ENCODE data around the gene CDK11A. TPM values are rescaled to one million over a fixed set of nuclear protein-coding genes. Genes with fewer than 3 reads are reported as not detected.

The CDK11A gene
- total and polyA plus RNA-seq, 2 of the 8 experiments (the other 6 are each of a cell fraction or from before 2014, with no cell fraction given): 15.0 to 45.6 TPM

DNA sequence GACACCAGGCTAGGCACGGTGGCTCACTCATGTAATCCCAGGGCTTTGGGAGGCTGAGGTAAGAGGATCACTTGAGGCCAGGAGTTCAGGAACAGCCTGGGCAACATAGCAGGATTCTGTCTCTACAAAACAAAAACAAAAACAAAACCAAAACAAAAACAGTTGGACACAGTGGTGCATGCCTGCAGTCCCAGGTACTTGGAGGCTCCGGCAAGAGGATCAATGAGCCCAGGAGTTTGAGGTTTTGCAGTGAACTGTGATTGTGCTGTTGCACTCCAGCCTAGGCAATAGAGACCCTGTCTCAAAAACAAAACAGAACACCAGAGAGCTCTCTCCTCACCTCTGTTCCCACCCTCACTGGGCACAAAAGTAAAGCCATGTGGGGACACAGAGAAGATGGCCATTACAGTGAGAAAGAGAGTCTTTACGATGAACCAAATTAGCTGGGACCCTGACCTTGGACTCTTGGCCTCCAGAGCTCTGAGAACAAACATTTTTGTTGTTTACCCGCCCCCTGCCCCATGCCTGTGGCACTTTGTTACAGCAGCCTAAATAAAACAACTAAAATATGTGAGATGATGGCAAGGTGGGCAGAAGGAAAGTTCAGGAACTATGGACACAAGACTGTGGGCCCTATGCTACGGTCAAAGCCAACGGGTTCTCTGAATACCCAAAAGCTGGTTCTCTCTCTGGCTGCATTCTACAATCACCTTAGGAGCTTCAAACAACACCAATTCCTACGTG lies 44.3 kb upstream of the CDK11A start:
- Histone ChIP-seq H2AFZ (ENCODE audit: low read length) (no peak overlapping the region), H2BK12ac (ENCODE audit: low read depth, low read length) (no peak overlapping the region), H3K36me3 (ENCODE audit: control insufficient read depth in 2 of 4, insufficient read depth in 4 of 4, low read length in 3 of 4) (peaks cover 3 to 39% (median 18%) of the 10 kb centered on the region in 4 experiments), H3K4me3 (ENCODE audit: extremely low read depth in 1 of 4, insufficient read depth in 2 of 4, low read depth in 3 of 4, low read length in 4 of 4) (no peak overlapping the region), H3K4ac (replicated peaks; ENCODE audit: insufficient read length, low read depth, low read length) (no peak overlapping the region), H3K79me1 (ENCODE audit: low read depth, low read length) (peaks cover 25% of the 10 kb centered on the region), H4K8ac (ENCODE audit: extremely low read depth, insufficient read depth, low read length) (no peak overlapping the region), H2BK15ac (ENCODE audit: low read length) (no peak overlapping the region), H3K4me1 (replicated peaks in 1 of 4; ENCODE audit: control insufficient read depth in 3 of 4, insufficient read depth in 4 of 4, low read length in 3 of 4) (no peaks in the 10 kb centered on the region), H2AK5ac (ENCODE audit: low read depth, low read length) (no peak overlapping the region), H3K4me2 (ENCODE audit: insufficient read depth in 1 of 2, low read depth in 2 of 2, low read length in 2 of 2) (no peak overlapping the region), H3K14ac (ENCODE audit: insufficient read length) (no peak overlapping the region), H3K23me2 (ENCODE audit: low read depth, low read length) (no peaks in the 10 kb centered on the region), H3K18ac (ENCODE audit: extremely low read depth, low read length) (no peak overlapping the region), H3K9ac (replicated peaks in 1 of 4; ENCODE audit: extremely low read depth in 1 of 4, low read depth in 3 of 4, low read length in 3 of 4) (no peak overlapping the region), H2BK5ac (ENCODE audit: low read depth, low read length) (no peak overlapping the region), H4K5ac (ENCODE audit: insufficient read length, low read depth, low read length) (no peak overlapping the region), H4K20me1 (replicated peaks in 1 of 2; ENCODE audit: control insufficient read depth in 1 of 2, insufficient read depth in 2 of 2, low read length in 2 of 2) (peaks cover 3 to 13% of the 10 kb centered on the region in 2 experiments), H3K27ac (ENCODE audit: low read depth, low read length) (no peak overlapping the region), H3K79me2 (ENCODE audit: control insufficient read depth in 1 of 2, insufficient read depth in 2 of 2, low read length in 2 of 2) (peaks cover 6 to 82% of the 10 kb centered on the region in 2 experiments), H2BK120ac (replicated peaks; ENCODE audit: low read depth, low read length) (no peak overlapping the region), H3K23ac (ENCODE audit: insufficient read length) (no peak overlapping the region), H3K27me3 (replicated peaks in 1 of 4; ENCODE audit: control insufficient read depth in 3 of 4, extremely low read depth in 1 of 4, insufficient read depth in 3 of 4, low read length in 3 of 4) (no peaks in the 10 kb centered on the region), H3K9me3 (ENCODE audit: insufficient read depth in 2 of 2, low read depth in 1 of 2, low read length in 1 of 2) (no peaks in the 10 kb centered on the region), H3K56ac (replicated peaks; ENCODE audit: insufficient read length, low read depth, low read length) (no peak overlapping the region), H2BK20ac (ENCODE audit: low read length) (no peak overlapping the region), H4K91ac (replicated peaks; ENCODE audit: insufficient read length, low read length) (no peak overlapping the region)
- 92% methylated on average over 7 of the region's 7 CpGs; no CpG with 5 or more reads in 1 of the 2 experiments for WGBS, 2 experiments (ENCODE audit: extremely low coverage in 1 of 2, insufficient coverage in 1 of 2, insufficient read length in 1 of 2, insufficient replicate concordance in 2 of 2, low coverage in 1 of 2, low lambda C conversion rate in 2 of 2, missing lambda C conversion rate in 1 of 2)
- no peak for FAIRE-seq
- ChIA-PET POLR2A (ENCODE audit: partially characterized antibody) (interaction anchor here (0.9 to 2.0 kb wide), 4 partner anchors 10 to 14 kb away, joined by 4 to 7 read pairs (median 5); no protein-coding TSS in a partner anchor), CTCF (ENCODE audit: partially characterized antibody) (interaction anchor here (0.6 to 1.9 kb wide), 3 partner anchors 16 to 137 kb away, joined by 3 to 6 read pairs (median 3); no protein-coding TSS in a partner anchor)
- DNase-seq (ENCODE audit: low read depth in 1 of 2, low spot score in 2 of 2): no peak
- TF ChIP-seq YY1 (IDR thresholded peaks at IDR 0.05; ENCODE audit: low read depth, low read length): no peak
- no peak for TF ChIP-seq HDAC2 (IDR thresholded peaks at IDR 0.05; ENCODE audit: borderline replicate concordance in 1 of 2, low read depth in 2 of 2, low read length in 2 of 2)
- no peak for TF ChIP-seq RAD21 (IDR thresholded peaks at IDR 0.05 in 1 of 2, conservative IDR thresholded peaks at IDR 0.05 in 1 of 2; ENCODE audit: low read depth in 2 of 2, low read length in 2 of 2)
- TF ChIP-seq TBP (IDR thresholded peaks at IDR 0.05; ENCODE audit: low read depth, low read length): no peak
- TF ChIP-seq KDM5A (IDR thresholded peaks at IDR 0.05; ENCODE audit: low read length): no peak
- no peak for TF ChIP-seq BACH1 (IDR thresholded peaks at IDR 0.05; ENCODE audit: low read length)
